H9 (cell line): Measurements from ENCODE around the gene ALCAM. TPM values are rescaled to one million over a fixed set of nuclear protein-coding genes. Genes with fewer than 3 reads are reported as not detected.

Experiments
- DNase-seq: peaks from one replicate; pipeline ENCODE4 v3.0.0-alpha.2; 2017
- H2AFZ ChIP-seq: one replicate; pipeline ENCODE4 v1.6.1; 2013; ENCODE audit warnings: mild to moderate bottlenecking, low read length, control low read depth, moderate library complexity
- H2AK5ac ChIP-seq: 2 replicates; pipeline ENCODE4 v1.6.1; 2013; ENCODE audit warnings: low read length, control low read depth, mixed read lengths; ENCODE audit not compliant: insufficient read length
- H2BK120ac ChIP-seq: one replicate; pipeline ENCODE4 v1.6.1; 2013; ENCODE audit warnings: low read depth, mild to moderate bottlenecking, low read length, control low read depth, inconsistent platforms; ENCODE audit not compliant: poor library complexity, severe bottlenecking
- H2BK12ac ChIP-seq: 2 replicates; pipeline ENCODE4 v1.6.1; 2013; ENCODE audit warnings: low read length, control low read depth, mixed read lengths, low read depth; ENCODE audit not compliant: insufficient read length
- H2BK15ac ChIP-seq: 2 replicates; pipeline ENCODE4 v1.6.1; 2013; ENCODE audit warnings: low read depth, low read length, control low read depth
- H2BK20ac ChIP-seq: one replicate; pipeline ENCODE4 v1.6.1; 2013; ENCODE audit warnings: low read depth, mild to moderate bottlenecking, low read length, control low read depth, inconsistent platforms; ENCODE audit not compliant: poor library complexity, severe bottlenecking
- H2BK5ac ChIP-seq: 2 replicates; pipeline ENCODE4 v1.6.1; 2013; ENCODE audit warnings: low read length, control low read depth, mixed read lengths; ENCODE audit not compliant: insufficient read length
- H3K14ac ChIP-seq: 2 replicates; pipeline ENCODE4 v1.6.1; 2013; ENCODE audit warnings: low read length, control low read depth; ENCODE audit not compliant: insufficient read depth
- H3K18ac ChIP-seq: 2 replicates; pipeline ENCODE4 v1.6.1; 2013; ENCODE audit warnings: low read depth, mild to moderate bottlenecking, mixed read lengths, low read length, control low read depth; ENCODE audit not compliant: insufficient read length
- H3K23ac ChIP-seq: 2 replicates; pipeline ENCODE4 v1.6.1; 2013; ENCODE audit warnings: low read length, control low read depth, mixed read lengths, low read depth; ENCODE audit not compliant: insufficient read length
- H3K23me2 ChIP-seq: 2 replicates; pipeline ENCODE4 v1.6.1; 2013; ENCODE audit warnings: low read depth, mild to moderate bottlenecking, mixed read lengths, low read length, control low read depth; ENCODE audit not compliant: insufficient read length, poor library complexity, severe bottlenecking
- H3K27ac ChIP-seq: 2 replicates; pipeline ENCODE4 v1.5.1; 2013; ENCODE audit warnings: low read length, control low read depth, mixed read lengths, low read depth; ENCODE audit not compliant: insufficient read length
- H3K27me3 ChIP-seq: 2 replicates; pipeline ENCODE4 v1.6.1; 2013; ENCODE audit warnings: low read length, control low read depth, inconsistent platforms; ENCODE audit not compliant: insufficient read depth
- H3K4ac ChIP-seq: 2 replicates; pipeline ENCODE4 v1.6.1; 2013; ENCODE audit warnings: low read depth, mild to moderate bottlenecking, control low read depth, inconsistent platforms, low read length, moderate library complexity
- H3K4me1 ChIP-seq: 2 replicates; pipeline ENCODE4 v1.6.1; 2013; ENCODE audit warnings: low read length, control low read depth, inconsistent platforms; ENCODE audit not compliant: insufficient read depth
- H3K4me2 ChIP-seq: 2 replicates; pipeline ENCODE4 v1.6.1; 2013; ENCODE audit warnings: low read length, control low read depth, mixed read lengths; ENCODE audit not compliant: insufficient read length, insufficient read depth
- H3K56ac ChIP-seq: 2 replicates; pipeline ENCODE4 v1.6.1; 2013; ENCODE audit warnings: low read depth, mild to moderate bottlenecking, mixed read lengths, low read length, control low read depth; ENCODE audit not compliant: insufficient read length
- H3K79me1 ChIP-seq: 2 replicates; pipeline ENCODE4 v1.6.1; 2013; ENCODE audit warnings: low read depth, mild to moderate bottlenecking, moderate library complexity, low read length, control low read depth, inconsistent platforms; ENCODE audit not compliant: insufficient read depth, poor library complexity, severe bottlenecking
- H3K79me2 ChIP-seq: 2 replicates; pipeline ENCODE4 v1.6.1; 2013; ENCODE audit warnings: low read length, control low read depth, inconsistent platforms; ENCODE audit not compliant: insufficient read depth
- H3K9ac ChIP-seq: 2 replicates; pipeline ENCODE4 v1.6.1; 2013; ENCODE audit warnings: low read length, control low read depth, mixed read lengths; ENCODE audit not compliant: insufficient read length; ENCODE audit errors: extremely low read depth
- H3K9me3 ChIP-seq: one replicate; pipeline ENCODE4 v1.6.1; 2013; ENCODE audit warnings: low read depth, low read length, inconsistent platforms; ENCODE audit not compliant: control insufficient read depth
- H3T11ph ChIP-seq: one replicate; pipeline ENCODE4 v1.6.1; 2013; ENCODE audit warnings: mild to moderate bottlenecking, low read length, control low read depth, inconsistent platforms
- H4K20me1 ChIP-seq: one replicate; pipeline ENCODE4 v1.6.1; 2013; ENCODE audit not compliant: control insufficient read depth, insufficient read length, insufficient read depth
- H4K5ac ChIP-seq: 2 replicates; pipeline ENCODE4 v1.6.1; 2013; ENCODE audit warnings: low read depth, mild to moderate bottlenecking, mixed read lengths, low read length, control low read depth; ENCODE audit not compliant: insufficient read length
- H4K8ac ChIP-seq: replicated peaks from 2 replicates; pipeline ENCODE4 v1.6.1; 2013; ENCODE audit warnings: low read length, control low read depth, mixed read lengths, low read depth; ENCODE audit not compliant: insufficient read length
- H4K91ac ChIP-seq: 2 replicates; pipeline ENCODE4 v1.6.1; 2013; ENCODE audit warnings: low read depth, mild to moderate bottlenecking, moderate library complexity, mixed read lengths, low read length, control low read depth; ENCODE audit not compliant: insufficient read length
- H3K27ac Mint-ChIP-seq, 3 experiments: 2 replicates in 2 of 3; 3 replicates in 1 of 3; pipeline ENCODE4 v1.8.0; 2020 to 2021; ENCODE audit warnings: mixed read lengths in 3 of 3, mild to moderate bottlenecking in 1 of 3, moderate library complexity in 1 of 3
- H3K27me3 Mint-ChIP-seq: 2 replicates; pipeline ENCODE4 v1.8.0; 2021; ENCODE audit warnings: low read depth, mild to moderate bottlenecking, moderate library complexity, mixed read lengths
- H3K36me3 Mint-ChIP-seq, 3 experiments: 2 replicates in 2 of 3; 3 replicates in 1 of 3; pipeline ENCODE4 v1.8.0; 2020 to 2021; ENCODE audit warnings: low read depth in 3 of 3, mixed read lengths in 3 of 3; ENCODE audit not compliant: insufficient read depth in 1 of 3
- H3K4me1 Mint-ChIP-seq, 2 experiments: 2 replicates each; pipeline ENCODE4 v1.8.0; 2020; ENCODE audit warnings: mixed read lengths in 2 of 2
- H3K4me3 Mint-ChIP-seq, 2 experiments: 2 replicates in 1 of 2; 3 replicates in 1 of 2; pipeline ENCODE4 v1.8.0; 2020 to 2021; ENCODE audit warnings: mild to moderate bottlenecking in 2 of 2, mixed read lengths in 2 of 2, moderate library complexity in 1 of 2
- H3K9me3 Mint-ChIP-seq, 2 experiments: 2 replicates in 1 of 2; 3 replicates in 1 of 2; pipeline ENCODE4 v1.8.0; 2020; ENCODE audit warnings: mild to moderate bottlenecking in 2 of 2, mixed read lengths in 2 of 2, moderate library complexity in 1 of 2
- total RNA-seq: library from RNA; stranded (reverse); gene quantifications from 2 replicates; pipeline ENCODE4 v1.2.1, GENCODE V29; 2021
- TF ChIP-seq, protein P1 (sequence below): fragments of 200-600 bp; sonication (generic); conservative IDR thresholded peaks from 3 replicates; pipeline ENCODE4 v1.8.0; 2021; ENCODE audit warnings: antibody characterized with exemption, mild to moderate bottlenecking

ALCAM gene
- total RNA-seq, 1 experiment from 2014 or later = 43.7 TPM

DNA sequence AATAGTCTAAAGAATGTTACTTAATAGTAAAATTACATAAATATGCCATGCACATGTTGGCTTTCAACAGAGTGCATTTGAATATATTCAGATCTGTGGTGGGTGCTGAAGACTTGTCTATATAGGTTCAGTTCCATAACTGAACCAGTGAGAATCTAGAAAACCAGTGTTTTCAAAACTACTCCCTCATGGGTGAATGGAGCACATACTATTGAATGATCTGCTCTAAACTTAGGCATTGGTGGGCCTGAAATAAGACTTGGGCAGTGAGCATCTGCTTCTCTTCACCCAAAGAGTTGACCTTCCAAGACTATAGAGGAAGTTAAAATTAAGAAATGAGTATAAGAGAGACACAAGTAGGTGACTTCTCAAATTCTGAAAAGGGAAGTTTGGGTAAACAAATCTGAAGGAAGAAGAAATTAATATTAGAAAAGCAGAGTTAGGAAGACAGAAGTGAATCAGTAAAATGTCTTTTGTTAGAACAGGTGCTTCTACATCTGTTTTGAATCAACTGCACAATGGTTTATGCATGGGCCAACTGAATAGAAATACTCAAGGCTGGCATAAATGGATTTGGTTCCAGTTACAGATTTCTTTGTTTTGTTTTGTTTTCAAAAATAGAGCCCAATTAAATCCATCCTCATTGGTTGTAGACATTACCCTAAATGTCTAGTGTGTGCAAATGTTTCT, 19.3 kb downstream of the ALCAM start:
- Mint-ChIP-seq H3K9me3 (peaks cover 15 to 20% of the 10 kb centered on the region in 2 experiments), H3K4me1 (no peaks in the 10 kb centered on the region), H3K36me3 (peaks cover 14 to 21% (median 14%) of the 10 kb centered on the region in 3 experiments), H3K4me3 (no peak overlapping the region), H3K27me3 (no peaks in the 10 kb centered on the region), H3K27ac (no peak overlapping the region; a peak in 1 of 7 replicates)
- Histone ChIP-seq H3K9ac (no peak overlapping the region), H3K14ac (no peak overlapping the region), H3K23me2 (no peaks in the 10 kb centered on the region), H3K4me2 (no peak overlapping the region), H3K9me3 (no peaks in the 10 kb centered on the region), H3K79me1 (no peaks in the 10 kb centered on the region), H3K79me2 (no peaks in the 10 kb centered on the region), H2BK20ac (no peak overlapping the region), H3K27ac (no peak overlapping the region), H4K8ac (no peak overlapping the region), H3K4ac (no peak overlapping the region), H2BK5ac (no peak overlapping the region), H2AFZ (no peak overlapping the region), H3K27me3 (no peaks in the 10 kb centered on the region), H3K56ac (no peak overlapping the region), H3K23ac (no peak overlapping the region), H3K4me1 (no peaks in the 10 kb centered on the region), H4K5ac (no peak overlapping the region), H3K18ac (no peak overlapping the region), H2BK12ac (no peak overlapping the region), H2BK15ac (no peak overlapping the region), H2BK120ac (no peak overlapping the region), H4K20me1 (no peaks in the 10 kb centered on the region), H4K91ac (no peak overlapping the region), H2AK5ac (no peak overlapping the region), H3T11ph (no peak overlapping the region)
- TF ChIP-seq, protein P1, sequence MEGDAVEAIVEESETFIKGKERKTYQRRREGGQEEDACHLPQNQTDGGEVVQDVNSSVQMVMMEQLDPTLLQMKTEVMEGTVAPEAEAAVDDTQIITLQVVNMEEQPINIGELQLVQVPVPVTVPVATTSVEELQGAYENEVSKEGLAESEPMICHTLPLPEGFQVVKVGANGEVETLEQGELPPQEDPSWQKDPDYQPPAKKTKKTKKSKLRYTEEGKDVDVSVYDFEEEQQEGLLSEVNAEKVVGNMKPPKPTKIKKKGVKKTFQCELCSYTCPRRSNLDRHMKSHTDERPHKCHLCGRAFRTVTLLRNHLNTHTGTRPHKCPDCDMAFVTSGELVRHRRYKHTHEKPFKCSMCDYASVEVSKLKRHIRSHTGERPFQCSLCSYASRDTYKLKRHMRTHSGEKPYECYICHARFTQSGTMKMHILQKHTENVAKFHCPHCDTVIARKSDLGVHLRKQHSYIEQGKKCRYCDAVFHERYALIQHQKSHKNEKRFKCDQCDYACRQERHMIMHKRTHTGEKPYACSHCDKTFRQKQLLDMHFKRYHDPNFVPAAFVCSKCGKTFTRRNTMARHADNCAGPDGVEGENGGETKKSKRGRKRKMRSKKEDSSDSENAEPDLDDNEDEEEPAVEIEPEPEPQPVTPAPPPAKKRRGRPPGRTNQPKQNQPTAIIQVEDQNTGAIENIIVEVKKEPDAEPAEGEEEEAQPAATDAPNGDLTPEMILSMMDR = no peak
- no peak for DNase-seq
